C4-2B (cell line): ENCODE measurements around the gene ZBTB20.
A peak's percentile ranks its signal among the peaks of the same experiment; 100 is the strongest.

Source experiments
- CTCF ChIP-seq: fragments of 450-650 bp; conservative IDR thresholded peaks from 2 replicates; pipeline ENCODE4 v1.5.1; 2017; ENCODE audit warnings: mild to moderate bottlenecking
- ZFX ChIP-seq: fragments of 450-650 bp; IDR thresholded peaks from 2 replicates; pipeline ENCODE4 v1.6.1; 2017

GRCh38 chr3:115147329-115148141 is 447 bp upstream of the ZBTB20 start:
- TF ChIP-seq CTCF, result no peak
- peak; percentile 72; the same call in 1 of the 2 replicates for TF ChIP-seq ZFX
